GM18951 (cell line): Measurements from ENCODE around the gene NUP210.

Source experiments
- POLR2A ChIP-seq: IDR thresholded peaks from 4 replicates; pipeline ENCODE4 v1.6.1; 2011; ENCODE audit warnings: mild to moderate bottlenecking; ENCODE audit not compliant: insufficient read length, insufficient read depth; ENCODE audit errors: extremely low read depth
- in situ Hi-C: fragments of 300-500 bp; cut with MboI; formaldehyde crosslinking; loops from one replicate; pipeline ENCODE4 v1.12.0; 2022; ENCODE audit warnings: low sequenced_read_pairs, mixed read lengths, inconsistent platforms; ENCODE audit not compliant: unreplicated experiment

The NUP210 gene

GRCh38 chr3:13274125-13274524 is 146.0 kb downstream of the NUP210 start:
- in situ Hi-C loops, result no loop called here

GRCh38 chr3:13273604-13274105 is 146.5 kb downstream of the NUP210 start:
- in situ Hi-C loops, result no loop called here
- TF ChIP-seq POLR2A, result no peak

More at GRCh38 chr3:13274125-13274524, 146.0 kb downstream of the NUP210 start:
- TF ChIP-seq POLR2A, result no peak

GRCh38 chr3:13272831-13273603 is 147.1 kb downstream of the NUP210 start:
- no peak for TF ChIP-seq POLR2A
- in situ Hi-C loops, result no loop called here

GRCh38 chr3:13269711-13270378 is 150.3 kb downstream of the NUP210 start:
- TF ChIP-seq POLR2A, result no peak
- in situ Hi-C loops, result no loop called here

GRCh38 chr3:13268961-13269441 is 151.1 kb downstream of the NUP210 start:
- TF ChIP-seq POLR2A, result no peak
- in situ Hi-C loops, result no loop called here

GRCh38 chr3:13268120-13268519 is 152.0 kb downstream of the NUP210 start:
- in situ Hi-C loops, result no loop called here
- no peak for TF ChIP-seq POLR2A

- TF ChIP-seq POLR2A, result no peak
- in situ Hi-C loops, result no loop called here
Observed at GRCh38 chr3:13266651-13267362, 153.3 kb downstream of the NUP210 start.
